Activated T-cell treated with anti-CD3 and anti-CD28 coated beads, Interleukin-2, amount 50 U/mL, for 4 hours (primary cell): ENCODE results near the gene SH2D7. TPM values are rescaled to one million over a fixed set of nuclear protein-coding genes. Genes with fewer than 3 reads are reported as not detected.
A peak's percentile ranks its signal among the peaks of the same experiment; 100 is the strongest.

Source experiments
- ATAC-seq, 2 donors: fragments of 200-7000 bp; cut with Tn5 transposase; one replicate each; pipeline ENCODE4 v1.10.0; 2021
- DNase-seq: peaks from one replicate; pipeline ENCODE4 v3.0.0-alpha.2; 2020
- H3K27me3 Mint-ChIP-seq: one replicate; pipeline ENCODE4 v1.8.0; 2021; ENCODE audit warnings: low read depth, mixed read lengths
- H3K36me3 Mint-ChIP-seq: one replicate; pipeline ENCODE4 v1.8.0; 2022; ENCODE audit warnings: mixed read lengths; ENCODE audit not compliant: insufficient read depth
- H3K4me1 Mint-ChIP-seq: one replicate; pipeline ENCODE4 v1.8.0; 2021; ENCODE audit warnings: low read depth, mixed read lengths
- H3K4me3 Mint-ChIP-seq: one replicate; pipeline ENCODE4 v1.8.0; 2021; ENCODE audit warnings: mild to moderate bottlenecking, moderate library complexity, mixed read lengths
- H3K9me3 Mint-ChIP-seq: one replicate; pipeline ENCODE4 v1.8.0; 2021; ENCODE audit warnings: mixed read lengths
- total RNA-seq, 3 donors: library from RNA; stranded (reverse); gene quantifications; one replicate each; pipeline ENCODE4 v1.2.1, GENCODE V29; 2021

The SH2D7 gene
- total RNA-seq, 3 donors from 2014 or later, result not detected

- Mint-ChIP-seq H3K27me3 (no peaks in the 10 kb centered on the region), H3K4me3 (no peak overlapping the region), H3K4me1 (peaks cover 99% of the 10 kb centered on the region), H3K9me3 (no peaks in the 10 kb centered on the region), H3K36me3 (peaks cover 11% of the 10 kb centered on the region)
- no peak for ATAC-seq
- DNase-seq, result no peak
Measured at GRCh38 chr15:78054966-78055365, 37.4 kb upstream of the SH2D7 start.

- Mint-ChIP-seq H3K9me3 (no peaks in the 10 kb centered on the region), H3K4me3 (no peak overlapping the region), H3K4me1 (peaks cover 94% of the 10 kb centered on the region), H3K36me3 (peaks cover 11% of the 10 kb centered on the region), H3K27me3 (no peaks in the 10 kb centered on the region)
- no peak for DNase-seq
- ATAC-seq, result no peak
Measured at GRCh38 chr15:78055919-78056713, 36.2 kb upstream of the SH2D7 start.

DNA sequence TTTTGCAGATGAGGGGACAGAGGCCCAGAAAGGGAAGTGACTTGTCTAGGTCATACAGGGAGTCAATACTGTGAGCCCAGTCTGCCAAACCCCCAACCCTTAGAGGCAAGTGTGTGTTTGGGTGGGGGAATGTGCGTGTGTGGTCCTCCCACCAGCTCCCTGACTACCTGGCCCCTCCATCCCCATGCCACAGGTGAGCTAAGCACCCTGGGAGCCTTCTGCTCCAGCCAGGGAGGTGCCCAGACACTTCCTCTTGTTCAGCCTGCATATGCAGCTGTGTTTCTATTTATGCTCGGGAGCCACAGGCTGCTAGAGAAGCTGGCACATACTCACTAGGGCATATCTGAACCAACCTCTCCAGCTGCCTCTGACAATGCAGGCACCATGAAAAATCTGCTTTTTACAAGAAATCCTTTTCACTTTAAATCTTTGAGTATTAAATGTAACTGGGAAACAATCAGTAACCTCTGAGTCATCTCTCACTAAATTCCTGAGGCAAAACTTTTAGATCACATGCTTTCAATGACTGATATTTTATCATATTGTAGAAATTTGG lies 35.6 kb upstream of the SH2D7 start:
- no peaks in the 10 kb centered on the region for H3K27me3 Mint-ChIP-seq
- peak; percentile 11 to 42 for ATAC-seq
- peak overlapping the region; percentile 13 for H3K4me3 Mint-ChIP-seq
- H3K9me3 Mint-ChIP-seq, result no peaks in the 10 kb centered on the region
- peaks cover 89% of the 10 kb centered on the region for H3K4me1 Mint-ChIP-seq
- DNase-seq, result no peak
- peaks cover 11% of the 10 kb centered on the region for H3K36me3 Mint-ChIP-seq

DNA sequence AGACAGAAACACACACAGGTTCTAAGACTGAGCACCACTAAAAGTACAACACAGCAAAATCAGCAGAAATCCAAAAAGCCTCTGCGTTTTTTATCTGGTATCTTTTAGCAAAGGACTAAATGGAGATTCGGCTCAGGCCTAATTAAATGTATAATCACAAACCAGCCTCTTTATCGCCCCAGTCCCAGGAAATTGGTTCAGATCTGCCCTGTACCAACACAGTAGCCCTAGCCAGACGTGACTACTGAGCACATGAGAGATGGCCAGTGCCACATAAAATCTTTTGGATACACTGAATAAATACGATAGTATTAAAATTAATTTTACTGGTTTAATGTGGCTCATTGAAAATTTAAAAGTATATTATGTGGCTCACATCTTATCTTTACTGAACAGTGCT lies 34.6 kb upstream of the SH2D7 start:
- H3K9me3 Mint-ChIP-seq, result no peaks in the 10 kb centered on the region
- no peak overlapping the region for H3K4me3 Mint-ChIP-seq
- H3K4me1 Mint-ChIP-seq, result peaks cover 85% of the 10 kb centered on the region
- ATAC-seq (no peak), DNase-seq (no peak)
- peaks cover 8% of the 10 kb centered on the region for H3K36me3 Mint-ChIP-seq
- no peaks in the 10 kb centered on the region for H3K27me3 Mint-ChIP-seq

- H3K4me3 Mint-ChIP-seq, result no peak overlapping the region
- H3K9me3 Mint-ChIP-seq, result no peaks in the 10 kb centered on the region
Measured at GRCh38 chr15:78058401-78058935, 33.9 kb upstream of the SH2D7 start.

DNA sequence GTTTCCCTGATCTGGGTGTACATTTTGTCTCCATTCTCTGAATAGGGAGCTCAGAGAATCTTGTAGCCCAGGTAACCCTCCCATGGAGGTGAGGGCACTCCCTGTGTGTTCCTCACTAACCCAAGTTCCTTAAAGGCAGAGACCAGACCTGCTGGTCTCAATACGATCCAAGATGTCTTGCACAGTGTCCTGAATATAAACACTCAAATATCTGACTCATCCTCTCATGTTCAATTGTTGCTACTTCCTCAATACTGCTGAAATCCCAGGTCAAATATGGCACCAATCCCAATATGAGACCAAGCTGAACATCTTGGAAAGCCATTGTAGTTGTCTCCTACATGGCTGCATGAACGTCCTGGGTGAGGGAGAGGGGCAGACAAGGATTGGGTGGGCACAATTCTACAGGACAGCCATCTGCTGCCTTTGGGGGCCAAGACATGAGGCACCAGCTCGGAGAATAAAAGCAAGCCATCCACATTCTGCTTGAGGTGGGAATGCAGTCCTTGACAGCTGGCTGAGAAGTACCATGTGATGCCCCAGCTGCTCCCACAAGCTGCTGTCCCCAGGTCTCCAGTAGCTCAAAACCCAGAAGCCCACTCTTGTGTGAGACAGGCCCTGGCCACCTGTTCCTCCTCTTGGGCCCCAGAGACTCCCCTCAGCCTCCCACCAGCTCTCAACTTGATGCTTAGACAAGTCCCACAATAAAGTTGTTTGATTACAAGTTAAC lies 33.1 kb upstream of the SH2D7 start:
- Mint-ChIP-seq H3K9me3 (no peaks in the 10 kb centered on the region), H3K4me3 (no peak overlapping the region), H3K4me1 (peaks cover 72% of the 10 kb centered on the region), H3K36me3 (peaks cover 1% of the 10 kb centered on the region), H3K27me3 (no peaks in the 10 kb centered on the region)
- DNase-seq (no peak), ATAC-seq (no peak)

More at GRCh38 chr15:78058401-78058935, 33.9 kb upstream of the SH2D7 start:
- ATAC-seq, result no peak
- H3K4me1 Mint-ChIP-seq, result peaks cover 79% of the 10 kb centered on the region
- H3K27me3 Mint-ChIP-seq, result no peaks in the 10 kb centered on the region
- DNase-seq, result no peak
- H3K36me3 Mint-ChIP-seq, result peaks cover 6% of the 10 kb centered on the region

DNA sequence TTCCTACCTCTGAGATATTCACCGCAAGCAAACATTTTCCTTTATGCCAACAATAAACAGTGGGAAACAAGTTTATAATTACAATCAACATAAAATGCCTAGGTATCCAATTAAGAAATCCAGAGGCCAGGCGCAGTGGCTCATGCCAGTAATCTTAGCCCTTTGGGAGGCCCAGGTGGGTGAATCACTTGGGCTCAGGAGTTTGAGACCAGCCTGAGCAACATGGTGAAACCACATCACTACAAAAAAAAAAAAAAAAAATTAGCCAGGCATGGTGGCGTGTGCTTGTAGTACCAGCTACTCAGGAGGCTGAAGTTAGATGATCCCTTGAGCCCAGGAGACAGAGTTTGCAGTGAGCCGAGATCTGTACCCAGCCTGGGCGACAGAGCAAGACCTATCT lies 32.1 kb upstream of the SH2D7 start:
- Mint-ChIP-seq H3K4me3 (no peak overlapping the region), H3K9me3 (no peaks in the 10 kb centered on the region), H3K36me3 (peaks cover 1% of the 10 kb centered on the region), H3K4me1 (peaks cover 63% of the 10 kb centered on the region), H3K27me3 (no peaks in the 10 kb centered on the region)
- DNase-seq, result no peak
- peak; percentile 19 to 23 for ATAC-seq

DNA sequence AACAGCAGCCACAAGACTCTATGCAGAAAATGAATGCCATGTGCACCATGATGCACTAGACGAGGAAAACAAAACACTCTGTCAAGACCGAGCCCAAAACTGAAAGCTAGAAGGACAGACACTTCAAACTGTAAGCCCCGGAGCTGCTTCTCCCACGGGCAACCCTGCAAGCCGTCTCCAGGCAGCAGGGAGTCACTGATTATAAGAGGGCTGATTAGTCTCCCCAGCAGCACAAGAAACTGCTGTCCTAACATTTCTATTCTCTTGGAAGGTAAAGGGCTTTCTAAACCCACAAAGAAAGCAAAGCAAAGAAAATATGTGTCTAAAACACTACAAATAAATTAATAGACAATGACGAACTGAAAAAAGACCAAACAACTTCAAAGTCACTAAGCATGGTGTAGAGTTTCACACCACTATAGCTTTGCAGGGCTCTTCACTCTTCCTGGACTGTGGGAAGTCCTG lies 30.4 kb upstream of the SH2D7 start:
- Mint-ChIP-seq H3K36me3 (peaks cover 1% of the 10 kb centered on the region), H3K9me3 (no peaks in the 10 kb centered on the region), H3K27me3 (no peaks in the 10 kb centered on the region), H3K4me3 (peak overlapping the region; percentile 71), H3K4me1 (peaks cover 45% of the 10 kb centered on the region)
- DNase-seq, result no peak
- ATAC-seq, result peak; percentile 75 to 83

DNA sequence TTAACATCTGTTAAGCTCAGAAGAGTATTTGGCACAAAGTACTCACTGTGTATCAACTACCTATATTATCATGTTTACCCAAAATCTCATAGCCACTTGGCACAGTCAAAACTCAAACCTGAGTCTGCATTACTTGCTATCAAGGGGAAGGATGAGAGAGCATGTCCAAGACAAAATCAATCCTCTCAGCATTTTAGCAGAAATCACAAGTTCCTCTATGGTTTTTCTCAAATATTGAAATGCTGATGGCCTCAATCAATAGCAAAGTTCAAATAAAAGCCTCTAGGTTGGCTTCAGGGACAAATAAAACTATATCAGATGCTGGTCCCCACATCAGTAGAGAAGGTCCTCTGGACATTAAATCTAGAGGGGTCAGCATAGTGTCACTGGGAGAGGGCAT lies 29.1 kb upstream of the SH2D7 start:
- Mint-ChIP-seq H3K36me3 (peaks cover 1% of the 10 kb centered on the region), H3K4me1 (peaks cover 33% of the 10 kb centered on the region), H3K27me3 (no peaks in the 10 kb centered on the region), H3K9me3 (no peaks in the 10 kb centered on the region), H3K4me3 (no peak overlapping the region)
- ATAC-seq (no peak), DNase-seq (no peak)

- H3K36me3 Mint-ChIP-seq, result peaks cover 1% of the 10 kb centered on the region
Measured at GRCh38 chr15:78063970-78064385, 28.4 kb upstream of the SH2D7 start.

GRCh38 chr15:78064544-78064943 lies 27.8 kb upstream of the SH2D7 start:
- Mint-ChIP-seq H3K36me3 (peaks cover 1% of the 10 kb centered on the region), H3K4me3 (no peak overlapping the region), H3K27me3 (no peaks in the 10 kb centered on the region), H3K9me3 (no peaks in the 10 kb centered on the region), H3K4me1 (peaks cover 19% of the 10 kb centered on the region)
- DNase-seq (no peak), ATAC-seq (no peak)

More at GRCh38 chr15:78063970-78064385, 28.4 kb upstream of the SH2D7 start:
- Mint-ChIP-seq H3K9me3 (no peaks in the 10 kb centered on the region), H3K27me3 (no peaks in the 10 kb centered on the region), H3K4me3 (no peak overlapping the region), H3K4me1 (peaks cover 25% of the 10 kb centered on the region)
- DNase-seq (no peak), ATAC-seq (no peak)

DNA sequence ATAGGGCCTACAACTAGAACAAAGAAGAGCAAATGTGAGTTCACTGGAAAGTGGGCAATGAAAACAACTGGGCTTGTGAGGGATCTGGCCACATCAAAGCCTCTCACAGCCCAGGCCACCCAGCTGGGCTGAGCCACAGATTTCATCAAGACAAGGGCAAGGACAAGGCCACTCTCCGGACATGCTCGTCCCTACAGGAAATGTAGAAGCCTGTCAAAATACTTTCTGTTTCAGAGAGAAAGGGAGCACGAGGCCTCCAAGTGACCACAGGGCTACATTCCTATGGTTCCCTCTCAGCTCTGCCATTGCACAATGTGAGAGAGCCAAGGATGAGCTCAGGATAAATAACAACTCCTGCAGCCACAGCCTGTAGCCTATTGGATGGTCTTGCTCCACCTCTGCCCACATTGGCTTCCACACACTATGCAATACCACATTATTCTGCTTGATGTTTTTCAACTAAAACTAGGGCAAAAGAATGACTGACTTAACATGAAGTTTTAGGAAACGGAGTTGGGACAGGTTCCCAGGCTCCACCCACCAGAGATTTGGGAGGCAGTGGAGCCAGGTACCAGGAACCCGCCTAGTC lies 27.0 kb upstream of the SH2D7 start:
- ATAC-seq, result peak in 1 of 2 donors; percentile 16
- Mint-ChIP-seq H3K36me3 (peaks cover 1% of the 10 kb centered on the region), H3K4me3 (no peak overlapping the region), H3K4me1 (peaks cover 11% of the 10 kb centered on the region), H3K27me3 (no peaks in the 10 kb centered on the region), H3K9me3 (no peaks in the 10 kb centered on the region)
- DNase-seq, result no peak

- H3K4me3 Mint-ChIP-seq, result no peak overlapping the region
- ATAC-seq, result peak in 1 of 2 donors; percentile 22
- peaks cover 11% of the 10 kb centered on the region for H3K4me1 Mint-ChIP-seq
- no peaks in the 10 kb centered on the region for H3K27me3 Mint-ChIP-seq
- no peaks in the 10 kb centered on the region for H3K9me3 Mint-ChIP-seq
- H3K36me3 Mint-ChIP-seq, result peaks cover 1% of the 10 kb centered on the region
- no peak for DNase-seq
Measured at GRCh38 chr15:78065973-78066946, 26.1 kb upstream of the SH2D7 start.
